HL-60 (cell line): Measurements from ENCODE around the gene EPHA4.

Experiments used
- DNase-seq, 2 experiments: peaks; one replicate each; pipeline ENCODE4 v3.0.0-alpha.2; 2010 to 2020; ENCODE audit warnings: low read depth in 1 of 2, low spot score in 1 of 2
- H3K27ac ChIP-seq: fragments of 250-450 bp; sonication (Bioruptor Pico); replicated peaks from 2 replicates; pipeline ENCODE4 v1.5.1; 2020; ENCODE audit warnings: mild to moderate bottlenecking, moderate library complexity
- H3K27me3 ChIP-seq: fragments of 250-450 bp; sonication (Bioruptor Pico); 2 replicates; pipeline ENCODE4 v1.5.1; 2021; ENCODE audit warnings: mild to moderate bottlenecking, moderate library complexity; ENCODE audit not compliant: insufficient read depth, poor library complexity, severe bottlenecking
- H3K4me3 ChIP-seq: replicated peaks from 2 replicates; pipeline ENCODE4 v1.5.1; 2011; ENCODE audit warnings: mild to moderate bottlenecking, control low read depth, low read length; ENCODE audit not compliant: insufficient read depth
- GABPA ChIP-seq: IDR thresholded peaks from 2 replicates; pipeline ENCODE4 v1.6.1; 2012; ENCODE audit warnings: low read depth
- POLR2AphosphoS5 ChIP-seq: IDR thresholded peaks from 2 replicates; pipeline ENCODE4 v1.6.1; 2012; ENCODE audit warnings: low read depth
- SPI1 ChIP-seq: IDR thresholded peaks from 2 replicates; pipeline ENCODE4 v1.6.1; 2012; ENCODE audit warnings: low read depth, mild to moderate bottlenecking, borderline replicate concordance
- TF ChIP-seq, protein P1 (sequence below): IDR thresholded peaks from one replicate; pipeline ENCODE4 v1.5.1; 2011; ENCODE audit warnings: low read length, control low read depth, inconsistent platforms; ENCODE audit not compliant: insufficient read depth
- TF ChIP-seq, protein P2 (sequence below): IDR thresholded peaks from 2 replicates; pipeline ENCODE4 v1.6.1; 2012; ENCODE audit warnings: low read depth; ENCODE audit not compliant: insufficient replicate concordance

The EPHA4 gene

DNA sequence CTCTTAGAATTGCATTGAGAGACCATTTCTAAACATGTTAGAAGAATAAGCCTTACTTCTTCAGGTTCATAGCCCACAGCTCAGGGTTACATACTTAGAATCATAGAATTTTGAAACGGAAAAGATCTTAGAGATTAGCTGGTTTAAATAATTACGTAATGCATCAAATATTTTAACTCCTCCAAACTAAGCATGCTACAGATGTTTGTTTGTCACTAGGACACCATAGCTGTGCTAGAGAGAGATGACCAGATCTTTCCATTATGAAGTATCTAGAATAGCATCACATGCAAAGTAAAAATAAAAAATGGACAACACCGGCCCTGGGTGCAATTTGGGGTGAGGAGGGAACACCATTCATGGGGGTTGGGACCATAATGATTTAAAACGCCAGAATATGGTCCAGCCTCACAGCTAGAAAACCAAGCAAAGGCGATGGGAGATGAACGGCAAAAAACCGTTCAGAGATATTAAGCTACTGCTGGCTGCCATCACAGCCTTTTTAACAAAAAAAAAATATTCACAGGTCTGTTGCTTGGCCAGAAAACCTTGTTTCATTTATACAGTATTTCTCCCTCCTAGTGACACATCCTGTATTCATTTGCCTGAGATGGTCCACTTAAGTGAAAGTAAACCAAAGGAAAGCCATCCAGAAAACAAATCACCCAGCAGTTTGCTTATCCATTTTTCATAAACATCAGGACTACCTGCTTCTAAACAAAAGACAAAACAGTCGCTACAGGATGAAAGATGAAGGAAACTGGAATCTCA, 94.2 kb downstream of the EPHA4 start:
- no peaks in the 10 kb centered on the region for H3K27me3 ChIP-seq
- no peak overlapping the region for H3K27ac ChIP-seq
- H3K4me3 ChIP-seq = no peak overlapping the region
- no peak for DNase-seq
- TF ChIP-seq SPI1 = no peak

DNA sequence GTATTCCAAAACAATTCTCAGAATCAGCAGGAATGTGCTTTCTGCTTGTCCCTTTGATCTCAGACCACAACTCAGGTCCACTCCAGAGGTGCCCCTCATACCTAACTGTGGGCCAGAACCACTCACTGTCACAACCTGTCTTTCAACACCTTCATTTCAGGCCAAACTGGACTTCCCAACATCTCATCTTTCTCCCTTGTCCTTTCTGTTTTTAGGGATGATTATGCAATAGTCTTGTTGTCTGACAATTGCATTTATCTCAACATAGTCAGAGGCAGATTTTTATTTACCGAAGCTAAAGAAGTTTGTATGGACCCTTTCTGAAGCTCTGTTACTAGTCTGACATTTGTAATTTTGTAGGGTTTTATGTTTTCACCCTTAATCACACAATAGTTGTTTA, 95.9 kb downstream of the EPHA4 start:
- no peak for DNase-seq
- TF ChIP-seq, protein P1, sequence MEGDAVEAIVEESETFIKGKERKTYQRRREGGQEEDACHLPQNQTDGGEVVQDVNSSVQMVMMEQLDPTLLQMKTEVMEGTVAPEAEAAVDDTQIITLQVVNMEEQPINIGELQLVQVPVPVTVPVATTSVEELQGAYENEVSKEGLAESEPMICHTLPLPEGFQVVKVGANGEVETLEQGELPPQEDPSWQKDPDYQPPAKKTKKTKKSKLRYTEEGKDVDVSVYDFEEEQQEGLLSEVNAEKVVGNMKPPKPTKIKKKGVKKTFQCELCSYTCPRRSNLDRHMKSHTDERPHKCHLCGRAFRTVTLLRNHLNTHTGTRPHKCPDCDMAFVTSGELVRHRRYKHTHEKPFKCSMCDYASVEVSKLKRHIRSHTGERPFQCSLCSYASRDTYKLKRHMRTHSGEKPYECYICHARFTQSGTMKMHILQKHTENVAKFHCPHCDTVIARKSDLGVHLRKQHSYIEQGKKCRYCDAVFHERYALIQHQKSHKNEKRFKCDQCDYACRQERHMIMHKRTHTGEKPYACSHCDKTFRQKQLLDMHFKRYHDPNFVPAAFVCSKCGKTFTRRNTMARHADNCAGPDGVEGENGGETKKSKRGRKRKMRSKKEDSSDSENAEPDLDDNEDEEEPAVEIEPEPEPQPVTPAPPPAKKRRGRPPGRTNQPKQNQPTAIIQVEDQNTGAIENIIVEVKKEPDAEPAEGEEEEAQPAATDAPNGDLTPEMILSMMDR = no peak
- no peak for TF ChIP-seq POLR2AphosphoS5
- TF ChIP-seq, protein P2, sequence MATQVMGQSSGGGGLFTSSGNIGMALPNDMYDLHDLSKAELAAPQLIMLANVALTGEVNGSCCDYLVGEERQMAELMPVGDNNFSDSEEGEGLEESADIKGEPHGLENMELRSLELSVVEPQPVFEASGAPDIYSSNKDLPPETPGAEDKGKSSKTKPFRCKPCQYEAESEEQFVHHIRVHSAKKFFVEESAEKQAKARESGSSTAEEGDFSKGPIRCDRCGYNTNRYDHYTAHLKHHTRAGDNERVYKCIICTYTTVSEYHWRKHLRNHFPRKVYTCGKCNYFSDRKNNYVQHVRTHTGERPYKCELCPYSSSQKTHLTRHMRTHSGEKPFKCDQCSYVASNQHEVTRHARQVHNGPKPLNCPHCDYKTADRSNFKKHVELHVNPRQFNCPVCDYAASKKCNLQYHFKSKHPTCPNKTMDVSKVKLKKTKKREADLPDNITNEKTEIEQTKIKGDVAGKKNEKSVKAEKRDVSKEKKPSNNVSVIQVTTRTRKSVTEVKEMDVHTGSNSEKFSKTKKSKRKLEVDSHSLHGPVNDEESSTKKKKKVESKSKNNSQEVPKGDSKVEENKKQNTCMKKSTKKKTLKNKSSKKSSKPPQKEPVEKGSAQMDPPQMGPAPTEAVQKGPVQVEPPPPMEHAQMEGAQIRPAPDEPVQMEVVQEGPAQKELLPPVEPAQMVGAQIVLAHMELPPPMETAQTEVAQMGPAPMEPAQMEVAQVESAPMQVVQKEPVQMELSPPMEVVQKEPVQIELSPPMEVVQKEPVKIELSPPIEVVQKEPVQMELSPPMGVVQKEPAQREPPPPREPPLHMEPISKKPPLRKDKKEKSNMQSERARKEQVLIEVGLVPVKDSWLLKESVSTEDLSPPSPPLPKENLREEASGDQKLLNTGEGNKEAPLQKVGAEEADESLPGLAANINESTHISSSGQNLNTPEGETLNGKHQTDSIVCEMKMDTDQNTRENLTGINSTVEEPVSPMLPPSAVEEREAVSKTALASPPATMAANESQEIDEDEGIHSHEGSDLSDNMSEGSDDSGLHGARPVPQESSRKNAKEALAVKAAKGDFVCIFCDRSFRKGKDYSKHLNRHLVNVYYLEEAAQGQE = no peak
- TF ChIP-seq SPI1 = no peak
- no peak for TF ChIP-seq GABPA
- Histone ChIP-seq H3K27ac (no peak overlapping the region), H3K27me3 (no peaks in the 10 kb centered on the region), H3K4me3 (no peak overlapping the region)

DNA sequence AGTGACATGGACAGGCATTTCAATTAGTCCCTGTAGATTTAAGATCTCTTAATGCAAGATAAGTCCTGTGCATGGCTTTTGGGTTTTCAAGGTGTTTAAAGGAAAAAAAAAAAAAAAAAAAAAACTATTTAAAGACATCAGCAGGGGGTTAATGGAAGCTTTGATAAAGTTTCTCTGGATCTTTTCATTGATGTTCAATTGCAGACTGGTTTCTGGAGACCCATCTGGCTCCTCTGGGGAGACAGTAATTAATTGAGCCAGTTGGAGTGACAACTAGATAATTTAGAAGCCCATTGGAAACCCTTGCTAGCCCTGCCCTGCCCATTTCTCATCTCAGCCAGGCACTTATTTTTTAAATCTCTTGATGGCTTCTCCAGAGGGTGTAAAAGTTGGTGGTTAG, 98.7 kb downstream of the EPHA4 start:
- Histone ChIP-seq H3K27me3 (no peaks in the 10 kb centered on the region), H3K27ac (no peak overlapping the region), H3K4me3 (no peak overlapping the region)
- DNase-seq = no peak
- TF ChIP-seq, protein P2 = no peak
- no peak for TF ChIP-seq SPI1
- no peak for TF ChIP-seq GABPA
- TF ChIP-seq, protein P1 = no peak
- no peak for TF ChIP-seq POLR2AphosphoS5

DNA sequence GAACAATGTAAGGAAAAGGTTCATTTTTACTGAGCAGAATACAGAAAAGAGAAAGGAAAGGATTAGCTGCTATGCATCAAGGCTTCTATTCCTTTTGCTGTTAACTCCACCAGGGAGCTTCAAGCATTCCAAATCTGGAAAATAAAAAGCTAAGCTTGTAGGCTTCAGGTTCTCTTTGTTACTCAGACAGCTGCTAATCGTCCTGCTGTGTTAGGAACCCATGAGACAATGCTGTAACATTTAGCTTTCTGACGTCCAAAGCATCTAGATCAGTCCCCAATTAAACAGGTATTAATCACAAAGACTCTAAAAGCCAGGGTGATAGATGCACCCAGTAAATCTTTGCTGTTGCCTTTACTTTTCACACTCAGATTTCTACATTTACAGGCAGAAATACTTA, 103.8 kb downstream of the EPHA4 start:
- TF ChIP-seq SPI1 = no peak
- TF ChIP-seq, protein P2 = no peak
- TF ChIP-seq, protein P1 = no peak
- Histone ChIP-seq H3K4me3 (no peak overlapping the region), H3K27me3 (no peaks in the 10 kb centered on the region), H3K27ac (no peak overlapping the region)
- DNase-seq = no peak
